CD4-positive, alpha-beta T cell treated with Interleukin-21 for 1 hour (primary cell): ENCODE measurements around the gene POLG.
"Not testable (repeated sequence)": the region's sequence is repeated elsewhere in the genome, so short reads cannot be mapped to it uniquely, and the experiment has no call there.

Experiments
- DNase-seq: peaks from one replicate; pipeline ENCODE4 v3.0.0-alpha.2; 2020

POLG gene

DNA sequence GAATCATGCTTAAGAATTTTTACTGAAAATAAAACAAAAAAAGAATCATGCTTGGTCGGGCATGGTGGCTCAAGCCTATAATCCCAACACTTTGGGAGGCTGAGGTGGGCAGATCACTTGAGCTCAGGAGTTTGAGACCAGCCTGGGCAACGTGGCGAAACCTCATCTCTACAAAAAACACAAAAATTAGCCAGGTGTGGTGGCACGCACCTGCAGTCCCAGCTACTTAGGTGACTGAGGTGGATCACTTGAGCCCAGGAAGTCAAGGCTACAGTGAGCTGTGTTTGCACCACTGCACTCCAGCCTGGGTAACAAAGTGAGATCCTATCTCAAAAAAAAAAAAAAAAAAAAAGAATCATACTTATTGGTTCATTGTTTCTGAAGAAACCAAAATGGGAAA, 57.3 kb downstream of the POLG start:
- DNase-seq, result not testable (repeated sequence)
